T-helper 17 cell (primary cell): Measurements from ENCODE around the gene PTPN22. TPM values are rescaled to one million over a fixed set of nuclear protein-coding genes. Genes with fewer than 3 reads are reported as not detected.

ENCODE experiments used
- ATAC-seq: fragments of 150-1000 bp; cut with Tn5 transposase; 2 replicates; pipeline ENCODE4 v1.10.0; 2021; ENCODE audit warnings: mild to moderate bottlenecking, moderate library complexity
- DNase-seq, 3 donors: peaks; one replicate each; pipeline versions ENCODE4 v3.0.0 to v3.0.0-alpha.2; 2020 to 2021
- H3K9me3 ChIP-seq: one replicate; pipeline ENCODE4 v1.7.0; 2013; ENCODE audit warnings: low read length, mild to moderate bottlenecking; ENCODE audit not compliant: control insufficient read depth, poor library complexity, severe bottlenecking
- H3K27ac Mint-ChIP-seq: one replicate; pipeline ENCODE4 v1.8.0; 2022; ENCODE audit warnings: mild to moderate bottlenecking, moderate library complexity, mixed read lengths
- H3K27me3 Mint-ChIP-seq: one replicate; pipeline ENCODE4 v1.8.0; 2022; ENCODE audit warnings: mixed read lengths
- H3K36me3 Mint-ChIP-seq: one replicate; pipeline ENCODE4 v1.8.0; 2022; ENCODE audit warnings: low read depth, mixed read lengths
- H3K4me1 Mint-ChIP-seq: one replicate; pipeline ENCODE4 v1.8.0; 2022; ENCODE audit warnings: mild to moderate bottlenecking, mixed read lengths
- H3K4me3 Mint-ChIP-seq: one replicate; pipeline ENCODE4 v1.8.0; 2022; ENCODE audit warnings: mild to moderate bottlenecking, moderate library complexity, mixed read lengths
- total RNA-seq, 4 donors: library from RNA in 2 of 4; stranded (reverse) in 2 of 4; gene quantifications; one replicate each; pipeline ENCODE4 v1.2.3 and lab custom pipeline; 2022 to 2026

The PTPN22 gene
- total RNA-seq, 2 donors from 2014 or later, result 40.8 to 42.6 TPM

DNA sequence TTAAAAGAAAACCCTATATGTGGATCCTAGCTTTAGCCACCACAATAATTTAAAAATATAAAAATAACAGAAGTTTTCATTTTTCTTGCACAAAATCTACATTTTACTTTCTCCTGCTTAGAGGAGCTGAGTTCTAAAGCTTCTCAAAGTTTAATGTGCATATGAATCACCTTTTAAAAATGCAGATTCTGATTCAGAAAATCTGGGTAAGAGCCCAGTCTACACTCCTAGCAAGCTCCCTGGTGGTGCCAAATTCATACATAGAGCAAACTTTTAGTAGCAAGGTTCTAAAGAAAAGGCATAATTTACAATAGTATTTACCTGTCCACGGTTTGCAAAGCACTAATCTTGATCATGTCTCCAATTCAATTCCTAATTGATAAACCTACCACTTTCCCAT, 78.5 kb downstream of the PTPN22 start:
- Mint-ChIP-seq H3K4me1 (peaks cover 39% of the 10 kb centered on the region), H3K36me3 (peaks cover 13% of the 10 kb centered on the region), H3K27ac (peak overlapping the region; percentile 84), H3K4me3 (peak overlapping the region; percentile 6), H3K27me3 (no peaks in the 10 kb centered on the region)
- ATAC-seq, result peak; percentile 38
- DNase-seq, result no peak
- H3K9me3 ChIP-seq, result no peaks in the 10 kb centered on the region

DNA sequence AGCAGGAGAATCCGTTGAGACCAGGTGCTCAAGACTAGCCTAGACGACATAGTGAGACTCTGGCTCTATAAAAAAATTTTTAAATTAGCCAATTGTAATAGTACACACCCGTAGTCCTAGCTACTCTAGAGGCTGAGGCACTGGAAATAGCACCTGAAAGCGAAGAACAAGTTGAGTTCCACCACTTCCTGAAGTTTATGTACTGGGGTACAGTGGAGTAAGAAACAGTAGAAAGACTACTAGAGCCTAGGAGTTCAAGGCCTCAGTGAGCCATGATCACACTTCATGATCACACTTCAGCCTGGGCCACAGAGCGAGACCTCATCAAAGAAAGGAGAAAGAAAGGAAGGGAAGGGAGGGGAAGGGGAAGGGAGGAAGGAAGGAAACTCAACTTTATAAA, 79.0 kb downstream of the PTPN22 start:
- H3K27me3 Mint-ChIP-seq, result no peaks in the 10 kb centered on the region
- H3K4me1 Mint-ChIP-seq, result peaks cover 43% of the 10 kb centered on the region
- no peak for DNase-seq
- H3K27ac Mint-ChIP-seq, result peak overlapping the region; percentile 84
- peaks cover 13% of the 10 kb centered on the region for H3K36me3 Mint-ChIP-seq
- H3K4me3 Mint-ChIP-seq, result peak overlapping the region; percentile 53
- H3K9me3 ChIP-seq, result no peaks in the 10 kb centered on the region
- peak; percentile 62 for ATAC-seq

DNA sequence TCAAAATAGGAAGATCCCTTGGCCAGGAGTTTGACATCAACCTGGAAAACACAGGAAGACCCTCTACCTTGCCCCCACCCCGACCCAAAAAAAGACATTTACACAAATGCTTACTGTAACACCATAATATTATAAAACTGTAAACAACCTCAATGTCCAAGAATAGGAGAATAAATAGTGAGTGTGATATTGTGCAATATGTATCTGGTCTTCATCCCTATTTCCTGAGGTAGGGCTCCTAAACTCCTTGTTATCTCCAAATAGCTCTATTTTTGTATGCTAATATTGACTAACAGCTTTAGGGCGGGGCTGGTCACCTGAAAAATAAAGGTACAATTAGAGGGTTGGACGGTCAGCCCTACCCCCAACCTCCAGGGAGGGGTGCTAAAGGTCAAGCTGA, 82.7 kb downstream of the PTPN22 start:
- peak overlapping the region; percentile 80 for H3K27ac Mint-ChIP-seq
- H3K36me3 Mint-ChIP-seq, result peaks cover 7% of the 10 kb centered on the region
- H3K4me1 Mint-ChIP-seq, result peaks cover 60% of the 10 kb centered on the region
- H3K9me3 ChIP-seq, result no peaks in the 10 kb centered on the region
- DNase-seq (no peak), ATAC-seq (no peak)
- no peak overlapping the region for H3K4me3 Mint-ChIP-seq
- no peaks in the 10 kb centered on the region for H3K27me3 Mint-ChIP-seq

- Mint-ChIP-seq H3K36me3 (peaks cover 7% of the 10 kb centered on the region), H3K4me3 (no peak overlapping the region), H3K4me1 (peaks cover 66% of the 10 kb centered on the region), H3K27ac (peak overlapping the region; percentile 80), H3K27me3 (no peaks in the 10 kb centered on the region)
- no peak for DNase-seq
- H3K9me3 ChIP-seq, result no peaks in the 10 kb centered on the region
- ATAC-seq, result no peak
Observed at GRCh38 chr1:113787663-113788062, 83.8 kb downstream of the PTPN22 start.

DNA sequence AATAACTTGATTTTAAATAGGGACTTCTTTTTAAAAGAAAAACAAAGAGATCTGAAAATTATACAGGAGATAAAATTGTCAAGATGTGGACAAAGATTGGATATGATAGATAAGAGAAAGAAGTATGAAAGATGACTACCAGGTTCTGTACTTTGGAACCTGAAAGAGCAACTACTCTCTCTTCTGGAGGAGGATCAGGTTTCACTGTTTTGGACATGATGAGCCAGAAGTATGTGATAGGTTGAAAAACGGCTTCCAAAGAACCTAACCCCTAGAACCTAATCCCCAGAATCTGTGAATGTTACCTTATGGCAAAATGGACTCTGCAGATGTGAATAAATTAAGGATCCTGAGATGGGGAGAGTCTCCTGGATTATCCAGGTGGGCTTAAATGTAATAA, 85.4 kb downstream of the PTPN22 start:
- ATAC-seq, result no peak
- peak overlapping the region; percentile 80 for H3K27ac Mint-ChIP-seq
- H3K36me3 Mint-ChIP-seq, result peaks cover 2% of the 10 kb centered on the region
- H3K4me1 Mint-ChIP-seq, result peaks cover 59% of the 10 kb centered on the region
- no peak for DNase-seq
- H3K4me3 Mint-ChIP-seq, result no peak overlapping the region
- no peaks in the 10 kb centered on the region for H3K9me3 ChIP-seq
- no peaks in the 10 kb centered on the region for H3K27me3 Mint-ChIP-seq

DNA sequence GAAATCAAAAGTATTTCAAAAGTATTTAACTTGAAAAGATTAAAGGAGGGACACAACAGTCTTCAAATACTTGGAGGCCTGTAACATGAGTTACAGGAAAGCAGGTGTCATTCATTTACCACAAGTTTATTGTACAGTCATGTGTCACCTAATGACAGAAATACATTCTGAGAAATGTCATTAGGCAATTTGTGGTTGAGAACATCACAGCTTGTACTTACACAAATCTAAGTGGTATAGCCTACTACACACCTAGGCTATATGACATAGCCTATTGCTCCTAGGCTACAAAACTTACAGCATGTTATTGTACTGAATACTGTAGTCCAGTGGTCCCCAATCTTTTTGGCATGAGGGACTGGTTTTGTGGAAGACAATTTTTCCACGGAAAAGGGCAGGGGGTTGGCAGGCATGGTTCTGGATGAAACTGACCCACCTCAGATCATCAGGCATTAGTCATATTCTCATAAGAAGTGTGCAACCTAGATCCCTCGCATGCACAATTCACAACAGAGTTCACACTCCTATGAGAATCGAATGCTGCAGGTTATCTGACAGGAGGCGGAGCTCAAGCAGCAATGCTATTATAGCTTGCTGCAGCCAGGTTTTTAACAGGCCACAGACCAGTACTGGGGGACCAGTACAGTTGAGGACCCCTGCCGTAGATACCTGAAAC, 87.3 kb downstream of the PTPN22 start:
- no peak overlapping the region for H3K27ac Mint-ChIP-seq
- DNase-seq, result no peak
- peaks cover 44% of the 10 kb centered on the region for H3K4me1 Mint-ChIP-seq
- H3K9me3 ChIP-seq, result no peaks in the 10 kb centered on the region
- peak overlapping the region; percentile 82 for H3K4me3 Mint-ChIP-seq
- peak; percentile 56 for ATAC-seq
- H3K27me3 Mint-ChIP-seq, result no peaks in the 10 kb centered on the region
- no peaks in the 10 kb centered on the region for H3K36me3 Mint-ChIP-seq

GRCh38 chr1:113783254-113784103, 88.0 kb downstream of the PTPN22 start:
- H3K27ac Mint-ChIP-seq, result no peak overlapping the region
- H3K4me1 Mint-ChIP-seq, result peaks cover 47% of the 10 kb centered on the region
- ATAC-seq, result peak; percentile 93
- no peaks in the 10 kb centered on the region for H3K36me3 Mint-ChIP-seq
- no peaks in the 10 kb centered on the region for H3K9me3 ChIP-seq
- H3K27me3 Mint-ChIP-seq, result no peaks in the 10 kb centered on the region
- H3K4me3 Mint-ChIP-seq, result peak overlapping the region; percentile 82
- DNase-seq, result peak in 2 of 3 donors; percentile 27 to 34

- Mint-ChIP-seq H3K27ac (no peak overlapping the region), H3K27me3 (no peaks in the 10 kb centered on the region), H3K36me3 (no peaks in the 10 kb centered on the region), H3K4me1 (peaks cover 42% of the 10 kb centered on the region), H3K4me3 (no peak overlapping the region)
- H3K9me3 ChIP-seq, result no peaks in the 10 kb centered on the region
- no peak for ATAC-seq
- DNase-seq, result no peak
Observed at GRCh38 chr1:113782406-113782805, 89.1 kb downstream of the PTPN22 start.

- peaks cover 27% of the 10 kb centered on the region for H3K4me1 Mint-ChIP-seq
Observed at GRCh38 chr1:113780374-113781146, 91.0 kb downstream of the PTPN22 start.

DNA sequence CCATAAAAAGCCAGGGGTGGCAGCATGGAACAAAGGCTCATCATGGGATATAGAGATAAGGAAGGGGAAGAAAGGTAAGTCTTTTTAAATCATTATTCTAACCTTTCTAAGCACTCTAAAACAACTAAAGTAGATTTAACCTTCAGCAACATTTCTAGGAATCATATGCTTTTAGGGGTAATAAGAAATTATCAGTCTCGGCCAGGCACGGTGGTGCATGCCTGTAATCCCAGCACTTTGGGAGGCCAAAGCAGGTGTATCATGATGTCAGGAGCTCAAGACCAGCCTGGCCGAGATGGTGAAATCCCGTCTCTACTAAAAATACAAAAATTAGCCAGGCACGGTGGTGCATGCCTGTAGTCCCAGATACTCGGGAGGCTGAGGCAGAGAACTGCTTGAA, 92.0 kb downstream of the PTPN22 start:
- DNase-seq (no peak), ATAC-seq (no peak)
- H3K27me3 Mint-ChIP-seq, result no peaks in the 10 kb centered on the region
- no peak overlapping the region for H3K4me3 Mint-ChIP-seq
- no peak overlapping the region for H3K27ac Mint-ChIP-seq
- H3K4me1 Mint-ChIP-seq, result peaks cover 25% of the 10 kb centered on the region
- H3K36me3 Mint-ChIP-seq, result no peaks in the 10 kb centered on the region
- no peaks in the 10 kb centered on the region for H3K9me3 ChIP-seq

More at GRCh38 chr1:113780374-113781146, 91.0 kb downstream of the PTPN22 start:
- peak; percentile 26 for ATAC-seq
- Mint-ChIP-seq H3K27ac (no peak overlapping the region), H3K27me3 (no peaks in the 10 kb centered on the region), H3K36me3 (no peaks in the 10 kb centered on the region), H3K4me3 (no peak overlapping the region)
- no peak for DNase-seq
- no peaks in the 10 kb centered on the region for H3K9me3 ChIP-seq

GRCh38 chr1:113777561-113777960, 94.0 kb downstream of the PTPN22 start:
- H3K27me3 Mint-ChIP-seq, result no peaks in the 10 kb centered on the region
- DNase-seq, result no peak

DNA sequence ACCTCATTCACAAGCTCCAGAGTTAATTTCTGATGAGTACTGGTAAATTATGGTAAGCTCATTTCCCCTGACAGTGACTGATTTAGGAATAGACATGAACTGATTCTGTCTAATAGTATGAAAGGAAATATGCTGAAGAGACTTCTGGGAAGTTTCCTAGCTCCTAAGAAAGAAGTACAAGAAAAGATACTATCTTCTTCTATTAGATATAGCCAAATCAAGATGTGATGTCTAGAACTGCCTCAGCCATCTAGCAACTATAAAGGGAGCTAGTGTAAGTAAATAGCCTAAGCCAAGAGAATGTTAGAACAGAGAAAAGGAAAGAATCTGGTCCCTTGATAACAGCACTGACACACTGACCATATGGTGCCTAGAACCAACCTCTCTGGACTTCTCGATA, 101.5 kb downstream of the PTPN22 start:
- peaks cover 12% of the 10 kb centered on the region for H3K36me3 Mint-ChIP-seq
- no peak for ATAC-seq
- no peak for DNase-seq
- H3K4me1 Mint-ChIP-seq, result peaks cover 27% of the 10 kb centered on the region
- H3K4me3 Mint-ChIP-seq, result no peak overlapping the region
- peak overlapping the region; percentile 70 for H3K27ac Mint-ChIP-seq
- no peaks in the 10 kb centered on the region for H3K9me3 ChIP-seq
- H3K27me3 Mint-ChIP-seq, result no peaks in the 10 kb centered on the region

More at GRCh38 chr1:113777561-113777960, 94.0 kb downstream of the PTPN22 start:
- Mint-ChIP-seq H3K4me1 (peaks cover 8% of the 10 kb centered on the region), H3K4me3 (no peak overlapping the region), H3K27ac (no peak overlapping the region), H3K36me3 (peaks cover 3% of the 10 kb centered on the region)
- ATAC-seq, result no peak
- H3K9me3 ChIP-seq, result no peaks in the 10 kb centered on the region

- Mint-ChIP-seq H3K36me3 (peaks cover 12% of the 10 kb centered on the region), H3K27me3 (no peaks in the 10 kb centered on the region), H3K4me1 (peaks cover 27% of the 10 kb centered on the region), H3K4me3 (no peak overlapping the region), H3K27ac (peak overlapping the region; percentile 70)
- DNase-seq, result no peak
- ATAC-seq, result no peak
- H3K9me3 ChIP-seq, result no peaks in the 10 kb centered on the region
Observed at GRCh38 chr1:113769601-113769970, 101.9 kb downstream of the PTPN22 start.
